HepG2 (cell line): ENCODE data around the gene PEX19. TPM values are rescaled to one million over a fixed set of nuclear protein-coding genes. Genes with fewer than 3 reads are reported as not detected.
A peak's percentile ranks its signal among the peaks of the same experiment; 100 is the strongest.

Experiments used
- AHR ChIP-seq: IDR thresholded peaks from 2 replicates; pipeline ENCODE4 v1.6.1; 2018; ENCODE audit warnings: missing genetic modification reagents, missing compliant biosample characterization
- ATAD3A ChIP-seq: sonication (generic); formaldehyde crosslinking; IDR thresholded peaks from 2 replicates; pipeline ENCODE4 v1.4.0; 2020; ENCODE audit warnings: missing genetic modification reagents
- BORCS8-MEF2B ChIP-seq: sonication (generic); formaldehyde crosslinking; IDR thresholded peaks from 2 replicates; pipeline ENCODE4 v1.8.0; 2022; ENCODE audit warnings: mild to moderate bottlenecking, missing genetic modification reagents
- FIP1L1 ChIP-seq: fragments of 200-400 bp; formaldehyde crosslinking; IDR thresholded peaks from 2 replicates; pipeline ENCODE4 v1.6.1; 2018; ENCODE audit warnings: low read depth, mild to moderate bottlenecking, low read length, moderate library complexity, borderline replicate concordance; ENCODE audit not compliant: insufficient read depth
- GFI1 ChIP-seq: sonication (generic); formaldehyde crosslinking; IDR thresholded peaks from 2 replicates; pipeline ENCODE4 v1.5.0; 2020; ENCODE audit warnings: missing genetic modification reagents, mild to moderate bottlenecking, borderline replicate concordance
- ISL2 ChIP-seq: sonication (generic); formaldehyde crosslinking; IDR thresholded peaks from 2 replicates; pipeline ENCODE4 v1.5.0; 2020; ENCODE audit warnings: missing genetic modification reagents
- JUN ChIP-seq: sonication (generic); formaldehyde crosslinking; IDR thresholded peaks from 2 replicates; pipeline ENCODE4 v1.4.0; 2020; ENCODE audit warnings: mild to moderate bottlenecking, missing genetic modification reagents
- KAT7 ChIP-seq: IDR thresholded peaks from 2 replicates; pipeline ENCODE4 v1.6.1; 2018; ENCODE audit warnings: borderline replicate concordance, missing compliant biosample characterization
- KMT2A ChIP-seq: sonication (generic); formaldehyde crosslinking; IDR thresholded peaks from 2 replicates; pipeline ENCODE4 v1.4.0; 2020; ENCODE audit warnings: missing genetic modification reagents
- MEIS1 ChIP-seq: sonication (generic); formaldehyde crosslinking; IDR thresholded peaks from 2 replicates; pipeline ENCODE4 v1.9.0; 2021; ENCODE audit warnings: mild to moderate bottlenecking, missing genetic modification reagents, moderate library complexity, borderline replicate concordance
- MTA1 ChIP-seq: sonication (generic); formaldehyde crosslinking; IDR thresholded peaks from 2 replicates; pipeline ENCODE4 v1.4.0; 2020; ENCODE audit warnings: missing genetic modification reagents, mild to moderate bottlenecking, borderline replicate concordance
- NCOA1 ChIP-seq: sonication (generic); formaldehyde crosslinking; IDR thresholded peaks from 2 replicates; pipeline ENCODE4 v1.9.0; 2021; ENCODE audit warnings: missing genetic modification reagents
- ZNF354B ChIP-seq: sonication (generic); formaldehyde crosslinking; IDR thresholded peaks from 2 replicates; pipeline ENCODE4 v1.8.0; 2022; ENCODE audit warnings: mild to moderate bottlenecking, missing genetic modification reagents
- ZNF451 ChIP-seq: sonication (generic); formaldehyde crosslinking; IDR thresholded peaks from 2 replicates; pipeline ENCODE4 v1.5.0; 2020; ENCODE audit warnings: mild to moderate bottlenecking, missing genetic modification reagents
- ZNF607 ChIP-seq: sonication (generic); formaldehyde crosslinking; IDR thresholded peaks from 2 replicates; pipeline ENCODE4 v1.5.1; 2020; ENCODE audit warnings: missing genetic modification reagents, mild to moderate bottlenecking, borderline replicate concordance
- ZNF652 ChIP-seq: IDR thresholded peaks from 2 replicates; pipeline ENCODE4 v1.6.1; 2016; ENCODE audit warnings: low read depth, borderline replicate concordance
- ZNF678 ChIP-seq: sonication (generic); formaldehyde crosslinking; IDR thresholded peaks from 2 replicates; pipeline ENCODE4 v1.4.0; 2020; ENCODE audit warnings: mild to moderate bottlenecking, missing genetic modification reagents
- ZNF879 ChIP-seq: sonication (generic); formaldehyde crosslinking; IDR thresholded peaks from 2 replicates; pipeline ENCODE4 v1.8.1; 2023; ENCODE audit warnings: missing genetic modification reagents
- ZNF891 ChIP-seq: sonication (generic); formaldehyde crosslinking; IDR thresholded peaks from 2 replicates; pipeline ENCODE4 v1.5.0; 2020; ENCODE audit warnings: mild to moderate bottlenecking, missing genetic modification reagents
- polyA plus RNA-seq, 8 experiments: library from polyadenylated mRNA; depleted of rRNA in 3 of 8; stranded (reverse) in 7 of 8; unstranded in 1 of 8; fragments of >200 nt; fragmentation: Illumina TruSeq in 4 of 8; extraction: Trizol in 4 of 8; gene quantifications; 2 replicates each; pipeline versions ENCODE4 v1.2.1 to v1.2.3, GENCODE V29; 2011 to 2016; ENCODE audit warnings: low read depth in 4 of 8, missing spikeins in 1 of 8, mixed read lengths in 1 of 8; ENCODE audit not compliant: insufficient read depth in 1 of 8
- total RNA-seq, 5 experiments: library from RNA; depleted of rRNA; stranded (reverse); fragments of >200 nt; fragmentation: Illumina TruSeq; extraction: Trizol; gene quantifications; 2 replicates each; pipeline ENCODE4 v1.2.3, GENCODE V29; 2016; ENCODE audit warnings: low read depth in 1 of 5
- TF ChIP-seq, protein P1 (sequence below), 2 experiments: sonication (generic) in 1 of 2; formaldehyde crosslinking in 1 of 2; IDR thresholded peaks; 2 replicates each; pipeline versions ENCODE4 v1.4.0 to v1.6.1; 2016 to 2020; ENCODE audit warnings: borderline replicate concordance in 1 of 2, low read depth in 1 of 2, mild to moderate bottlenecking in 1 of 2, missing genetic modification reagents in 1 of 2
- TF ChIP-seq, protein P2 (sequence below): IDR thresholded peaks from 2 replicates; pipeline ENCODE4 v1.6.1; 2016; ENCODE audit warnings: missing biosample characterization, missing genetic modification reagents, low read depth
- TF ChIP-seq, protein P3 (sequence below): sonication (generic); formaldehyde crosslinking; IDR thresholded peaks from 2 replicates; pipeline ENCODE4 v1.4.0; 2020; ENCODE audit warnings: missing genetic modification reagents
- TF ChIP-seq, protein P4 (sequence below): sonication (generic); formaldehyde crosslinking; IDR thresholded peaks from 2 replicates; pipeline ENCODE4 v1.4.0; 2020; ENCODE audit warnings: low read depth, mild to moderate bottlenecking, missing genetic modification reagents

PEX19 gene
- total and polyA plus RNA-seq, 2 of the 13 experiments (the other 11 are each of a cell fraction or from before 2014, with no cell fraction given) = 47.0 to 51.8 TPM

DNA sequence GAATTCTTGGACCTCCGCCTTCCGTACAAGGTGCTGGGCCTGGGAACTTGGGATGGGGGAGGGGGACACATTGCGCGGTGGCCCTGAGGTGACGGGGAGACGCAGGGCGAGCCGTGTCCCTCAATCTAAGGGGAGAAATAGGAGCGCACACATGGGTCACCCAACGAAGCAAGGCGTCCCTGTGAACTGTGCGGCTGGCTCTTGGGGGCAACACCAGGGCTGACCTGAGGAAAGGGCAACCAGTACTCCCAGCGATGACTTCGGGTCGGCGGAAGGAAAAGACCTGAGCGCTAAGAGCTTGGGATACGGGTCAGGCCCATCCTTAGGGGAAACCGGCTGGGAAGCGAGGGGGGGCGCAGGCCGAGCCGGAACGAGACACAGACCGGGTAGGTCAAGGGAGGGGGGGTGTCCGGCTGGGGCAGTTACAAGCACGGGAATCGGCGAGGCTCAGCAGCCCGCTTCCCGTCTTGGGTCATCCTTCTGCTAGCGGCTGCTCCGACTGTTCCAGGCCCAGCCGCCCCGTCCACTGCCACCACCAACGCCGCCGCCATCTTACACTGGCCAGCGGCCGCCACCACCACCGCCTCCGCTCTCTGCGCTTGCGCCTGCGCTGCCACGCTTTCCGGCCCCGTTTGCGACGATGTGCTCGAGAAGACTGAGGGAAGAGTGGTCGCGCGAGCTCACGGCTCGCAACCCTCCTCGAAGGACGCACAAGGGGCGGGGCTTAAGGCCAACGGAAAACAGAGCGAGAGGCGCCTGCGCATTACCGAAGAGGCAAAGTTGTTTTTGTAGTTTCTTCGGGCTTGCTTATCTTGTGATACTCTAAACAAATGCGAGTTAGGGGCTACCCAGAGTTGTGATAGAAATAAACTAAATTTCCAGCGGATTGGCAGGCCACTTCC lies 22.8 kb downstream of the PEX19 start, which contains the start of gene DCAF8 (continued):
- peak; percentile 32; the same call in 1 of the 2 replicates for TF ChIP-seq AHR
- TF ChIP-seq KAT7 = peak; percentile 85; the same call in 1 of the 2 replicates
- peak; percentile 66 for TF ChIP-seq ISL2 (CRISPR knock-in tag)
- TF ChIP-seq ZNF652 (CRISPR knock-in tag) = no peak
- TF ChIP-seq NCOA1 = peak; percentile 82
- TF ChIP-seq, protein P1, sequence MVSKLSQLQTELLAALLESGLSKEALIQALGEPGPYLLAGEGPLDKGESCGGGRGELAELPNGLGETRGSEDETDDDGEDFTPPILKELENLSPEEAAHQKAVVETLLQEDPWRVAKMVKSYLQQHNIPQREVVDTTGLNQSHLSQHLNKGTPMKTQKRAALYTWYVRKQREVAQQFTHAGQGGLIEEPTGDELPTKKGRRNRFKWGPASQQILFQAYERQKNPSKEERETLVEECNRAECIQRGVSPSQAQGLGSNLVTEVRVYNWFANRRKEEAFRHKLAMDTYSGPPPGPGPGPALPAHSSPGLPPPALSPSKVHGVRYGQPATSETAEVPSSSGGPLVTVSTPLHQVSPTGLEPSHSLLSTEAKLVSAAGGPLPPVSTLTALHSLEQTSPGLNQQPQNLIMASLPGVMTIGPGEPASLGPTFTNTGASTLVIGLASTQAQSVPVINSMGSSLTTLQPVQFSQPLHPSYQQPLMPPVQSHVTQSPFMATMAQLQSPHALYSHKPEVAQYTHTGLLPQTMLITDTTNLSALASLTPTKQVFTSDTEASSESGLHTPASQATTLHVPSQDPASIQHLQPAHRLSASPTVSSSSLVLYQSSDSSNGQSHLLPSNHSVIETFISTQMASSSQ (IDR thresholded peaks at IDR 0.05; ENCODE audit: low read depth) = no peak
- TF ChIP-seq, protein P1 (CRISPR knock-in tag; IDR thresholded peaks at IDR 0.05; ENCODE audit: borderline replicate concordance) = peak; percentile 16; the same call in 1 of the 2 replicates
- no peak for TF ChIP-seq ZNF879 (CRISPR knock-in tag)
- no peak for TF ChIP-seq ZNF354B (CRISPR knock-in tag)
- TF ChIP-seq ATAD3A (CRISPR knock-in tag) = no peak
- TF ChIP-seq, protein P2, sequence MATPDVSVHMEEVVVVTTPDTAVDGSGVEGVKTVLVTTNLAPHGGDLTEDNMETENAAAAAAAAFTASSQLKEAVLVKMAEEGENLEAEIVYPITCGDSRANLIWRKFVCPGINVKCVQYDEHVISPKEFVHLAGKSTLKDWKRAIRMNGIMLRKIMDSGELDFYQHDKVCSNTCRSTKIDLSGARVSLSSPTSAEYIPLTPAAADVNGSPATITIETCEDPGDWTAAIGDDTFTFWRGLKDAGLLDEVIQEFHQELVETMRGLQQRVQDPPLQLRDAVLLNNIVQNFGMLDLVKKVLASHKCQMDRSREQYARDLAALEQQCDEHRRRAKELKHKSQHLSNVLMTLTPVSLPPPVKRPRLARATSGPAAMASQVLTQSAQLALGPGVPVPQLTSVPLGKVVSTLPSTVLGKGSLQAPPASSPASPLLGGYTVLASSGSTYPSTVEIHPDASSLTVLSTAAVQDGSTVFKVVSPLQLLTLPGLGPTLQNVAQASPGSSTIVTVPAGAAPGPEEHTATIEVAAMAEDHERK (CRISPR knock-in tag) = peak; percentile 73
- no peak; the same call in 1 of the 2 replicates for TF ChIP-seq MEIS1
- TF ChIP-seq ZNF891 (CRISPR knock-in tag) = peak; percentile 68; the same call in 1 of the 2 replicates
- TF ChIP-seq GFI1 (CRISPR knock-in tag) = peak; percentile 74; the same call in 1 of the 2 replicates
- TF ChIP-seq MTA1 (CRISPR knock-in tag) = peak; percentile 43; the same call in 1 of the 2 replicates
- TF ChIP-seq, protein P3, sequence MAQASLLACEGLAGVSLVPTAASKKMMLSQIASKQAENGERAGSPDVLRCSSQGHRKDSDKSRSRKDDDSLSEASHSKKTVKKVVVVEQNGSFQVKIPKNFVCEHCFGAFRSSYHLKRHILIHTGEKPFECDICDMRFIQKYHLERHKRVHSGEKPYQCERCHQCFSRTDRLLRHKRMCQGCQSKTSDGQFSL (CRISPR knock-in tag) = peak; percentile 97
- TF ChIP-seq, protein P4, sequence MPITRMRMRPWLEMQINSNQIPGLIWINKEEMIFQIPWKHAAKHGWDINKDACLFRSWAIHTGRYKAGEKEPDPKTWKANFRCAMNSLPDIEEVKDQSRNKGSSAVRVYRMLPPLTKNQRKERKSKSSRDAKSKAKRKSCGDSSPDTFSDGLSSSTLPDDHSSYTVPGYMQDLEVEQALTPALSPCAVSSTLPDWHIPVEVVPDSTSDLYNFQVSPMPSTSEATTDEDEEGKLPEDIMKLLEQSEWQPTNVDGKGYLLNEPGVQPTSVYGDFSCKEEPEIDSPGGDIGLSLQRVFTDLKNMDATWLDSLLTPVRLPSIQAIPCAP (CRISPR knock-in tag) = no peak
- peak; percentile 76; the same call in 1 of the 2 replicates for TF ChIP-seq ZNF451 (CRISPR knock-in tag)
- TF ChIP-seq ZNF678 (CRISPR knock-in tag) = no peak
- no peak for TF ChIP-seq FIP1L1
- TF ChIP-seq JUN (CRISPR knock-in tag) = no peak
- TF ChIP-seq ZNF607 (CRISPR knock-in tag) = peak; percentile 92
- peak; percentile 88 for TF ChIP-seq BORCS8-MEF2B (CRISPR knock-in tag)
- TF ChIP-seq KMT2A (CRISPR knock-in tag) = peak; percentile 90
